ENCODE data around the gene CLPTM1. TPM values are rescaled to one million over a fixed set of nuclear protein-coding genes. Genes with fewer than 3 reads are reported as not detected.
A peak's percentile ranks its signal among the peaks of the same experiment; 100 is the strongest.
"Not testable (repeated sequence)": the region's sequence is repeated elsewhere in the genome, so short reads cannot be mapped to it uniquely, and the experiment has no call there.

CLPTM1 gene
- total and polyA plus RNA-seq, 2 experiments from 2014 or later = 41.6 to 71.5 TPM

GRCh38 chr19:44926245-44927077 lies 28.7 kb upstream of the CLPTM1 start:
- H3K9me3 Mint-ChIP-seq; H3K27ac ChIP-seq (ENCODE audit: low read depth); H3K27me3 ChIP-seq (ENCODE audit: insufficient read depth); H2AFZ ChIP-seq; H3K9me2 ChIP-seq (ENCODE audit: insufficient read depth); H3K36me3 ChIP-seq (ENCODE audit: insufficient read depth); H4K20me1 ChIP-seq (replicated peaks; ENCODE audit: insufficient read depth); DNase-seq (ENCODE audit: low spot score); H3K79me2 ChIP-seq (replicated peaks; ENCODE audit: insufficient read depth); H3F3A ChIP-seq (replicated peaks; ENCODE audit: low read depth); H3K36me3 Mint-ChIP-seq (ENCODE audit: low read depth): not testable (repeated sequence)
- peak; percentile 61 for ATAC-seq
- H3K4me1 Mint-ChIP-seq = peaks cover 19% of the 10 kb centered on the region
- peaks cover 23% of the 10 kb centered on the region for H3K27me3 Mint-ChIP-seq (ENCODE audit: insufficient read depth, low read depth, poor library complexity)
- Histone ChIP-seq H3K4me1 (ENCODE audit: insufficient read depth) (peaks cover 10% of the 10 kb centered on the region; the same call in 1 of the 2 replicates), H3K4me3 (peak overlapping the region; percentile 39; the same call in 1 of the 2 replicates), H3K4me2 (peak overlapping the region; percentile 77)
- peak overlapping the region; percentile 58 for H3K4me3 Mint-ChIP-seq
- H3K27ac Mint-ChIP-seq = peak overlapping the region; percentile 93

GRCh38 chr19:44927746-44928145 lies 27.4 kb upstream of the CLPTM1 start:
- H3K4me3 ChIP-seq = no peak overlapping the region
- Mint-ChIP-seq H3K4me3 (no peak overlapping the region), H3K27ac (no peak overlapping the region), H3K27me3 (ENCODE audit: insufficient read depth, low read depth, poor library complexity) (peaks cover 19% of the 10 kb centered on the region), H3K4me1 (peaks cover 19% of the 10 kb centered on the region), H3K36me3 (ENCODE audit: low read depth) (no peaks in the 10 kb centered on the region; the same call in 2 of the 3 replicates), H3K9me3 (no peaks in the 10 kb centered on the region; the same call in 2 of the 3 replicates)
- H3K4me2 ChIP-seq = no peak overlapping the region
- no peak for ATAC-seq
- no peaks in the 10 kb centered on the region for H3K27me3 ChIP-seq (ENCODE audit: insufficient read depth)
- no peak overlapping the region for H3K27ac ChIP-seq (ENCODE audit: low read depth)
- H4K20me1 ChIP-seq (replicated peaks; ENCODE audit: insufficient read depth) = no peaks in the 10 kb centered on the region
- H3K9me2 ChIP-seq (ENCODE audit: insufficient read depth) = no peaks in the 10 kb centered on the region
- peaks cover 10% of the 10 kb centered on the region; the same call in 1 of the 2 replicates for H3K4me1 ChIP-seq (ENCODE audit: insufficient read depth)
- no peaks in the 10 kb centered on the region for H3K79me2 ChIP-seq (replicated peaks; ENCODE audit: insufficient read depth)
- H2AFZ ChIP-seq = peak overlapping the region; percentile 83
- DNase-seq (ENCODE audit: low spot score) = no peak
- H3F3A ChIP-seq (replicated peaks; ENCODE audit: low read depth) = no peaks in the 10 kb centered on the region
- no peaks in the 10 kb centered on the region for H3K36me3 ChIP-seq (ENCODE audit: insufficient read depth)
- TF ChIP-seq POLR2AphosphoS5 (IDR thresholded peaks at IDR 0.05; ENCODE audit: low read depth) = no peak
- no peak for TF ChIP-seq EZH2 (IDR thresholded peaks at IDR 0.05; ENCODE audit: low read depth, unreplicated experiment)
- no peak for TF ChIP-seq CREB1 (CRISPR knock-in tag; IDR thresholded peaks at IDR 0.05; ENCODE audit: low read depth)
- TF ChIP-seq ETS1 (IDR thresholded peaks at IDR 0.05) = no peak
- TF ChIP-seq REST (IDR thresholded peaks at IDR 0.05; ENCODE audit: unreplicated experiment) = no peak
- no peak for TF ChIP-seq NANOG (IDR thresholded peaks at IDR 0.05; ENCODE audit: borderline replicate concordance)
- no peak for TF ChIP-seq CTCF (conservative IDR thresholded peaks at IDR 0.05; ENCODE audit: low read depth in 2 of 2)
- no peak for TF ChIP-seq STAT1 (IDR thresholded peaks at IDR 0.05; ENCODE audit: unreplicated experiment)
- TF ChIP-seq ZNF114 (CRISPR knock-in tag; IDR thresholded peaks at IDR 0.05) = no peak

Measured in GM23338 (cell line).